Thoracic aorta (tissue), 2 donors: Measurements from ENCODE around the gene SGIP1. TPM values are rescaled to one million over a fixed set of nuclear protein-coding genes. Genes with fewer than 3 reads are reported as not detected.

Experiments
- ATAC-seq: fragments of 150-250 bp; one replicate; pipeline ENCODE4 v1.8.0; 2017; ENCODE audit warnings: low read depth; ENCODE audit not compliant: insufficient number of reproducible peaks, low FRiP score
- DNase-seq: peaks from one replicate; pipeline ENCODE4 v3.0.0-alpha.2; 2020; ENCODE audit warnings: low spot score
- H3K27ac ChIP-seq, 2 donors: fragments of 200-600 bp; sonication (generic); 1 replicate in 1 of 2; 2 replicates in 1 of 2; pipeline ENCODE4 v1.5.1; 2016; ENCODE audit warnings: mild to moderate bottlenecking in 2 of 2, moderate library complexity in 2 of 2
- H3K27me3 ChIP-seq: fragments of 200-600 bp; sonication (generic); replicated peaks from 2 replicates; pipeline ENCODE4 v1.6.0; 2016; ENCODE audit warnings: mild to moderate bottlenecking; ENCODE audit not compliant: insufficient read depth
- H3K36me3 ChIP-seq: fragments of 200-600 bp; sonication (generic); one replicate; pipeline ENCODE4 v1.5.1; 2016
- H3K4me1 ChIP-seq, 2 donors: fragments of 200-600 bp; sonication (generic); 1 replicate in 1 of 2; 2 replicates in 1 of 2; pipeline versions ENCODE4 v1.5.1 to v1.6.0; 2016; ENCODE audit warnings: low read depth in 2 of 2, mild to moderate bottlenecking in 1 of 2; ENCODE audit not compliant: control insufficient read depth in 1 of 2
- H3K4me3 ChIP-seq: fragments of 200-600 bp; sonication (generic); 2 replicates; pipeline ENCODE4 v1.5.1; 2016; ENCODE audit warnings: mild to moderate bottlenecking
- H3K9me3 ChIP-seq: fragments of 200-600 bp; sonication (generic); 2 replicates; pipeline ENCODE4 v1.5.1; 2016
- CTCF ChIP-seq: fragments of 200-600 bp; sonication (generic); IDR thresholded peaks from one replicate; pipeline ENCODE4 v1.5.1; 2019; ENCODE audit warnings: antibody characterized with exemption
- total RNA-seq, 2 donors: library from RNA; depleted of rRNA; stranded (reverse); fragments of >200 nt; gene quantifications; one replicate each; pipeline versions ENCODE4 v1.1.0 to v1.2.3, GENCODE V29; 2016

The SGIP1 gene
- total RNA-seq, 2 donors from 2014 or later, result 47.4 to 116 TPM

- ATAC-seq, result no peak
- no peaks in the 10 kb centered on the region for H3K27me3 ChIP-seq
- no peak overlapping the region for H3K27ac ChIP-seq
- TF ChIP-seq CTCF, result no peak
- no peaks in the 10 kb centered on the region for H3K36me3 ChIP-seq
- DNase-seq, result no peak
- no peaks in the 10 kb centered on the region for H3K9me3 ChIP-seq
- H3K4me3 ChIP-seq, result no peak overlapping the region
- peaks cover 0 to 15% of the 10 kb centered on the region in 2 donors for H3K4me1 ChIP-seq
Observed at GRCh38 chr1:66492424-66492823, 41.5 kb upstream of the SGIP1 start.

- DNase-seq (no peak), ATAC-seq (no peak)
- no peaks in the 10 kb centered on the region for H3K36me3 ChIP-seq
- no peak overlapping the region for H3K4me3 ChIP-seq
- no peak for TF ChIP-seq CTCF
- no peaks in the 10 kb centered on the region for H3K27me3 ChIP-seq
- no peaks in the 10 kb centered on the region for H3K9me3 ChIP-seq
- peaks cover 0 to 15% of the 10 kb centered on the region in 2 donors for H3K4me1 ChIP-seq
- H3K27ac ChIP-seq, result no peak overlapping the region
Observed at GRCh38 chr1:66493731-66494130, 40.2 kb upstream of the SGIP1 start.

- Histone ChIP-seq H3K27me3 (no peaks in the 10 kb centered on the region), H3K9me3 (no peaks in the 10 kb centered on the region), H3K27ac (no peak overlapping the region), H3K4me3 (no peak overlapping the region), H3K36me3 (no peaks in the 10 kb centered on the region), H3K4me1 (peaks cover 0 to 15% of the 10 kb centered on the region in 2 donors)
- ATAC-seq, result no peak
- no peak for TF ChIP-seq CTCF
- no peak for DNase-seq
Observed at GRCh38 chr1:66494482-66494881, 39.5 kb upstream of the SGIP1 start.

- peaks cover 0 to 6% of the 10 kb centered on the region in 2 donors for H3K4me1 ChIP-seq
- no peak for TF ChIP-seq CTCF
- no peaks in the 10 kb centered on the region for H3K27me3 ChIP-seq
- no peaks in the 10 kb centered on the region for H3K36me3 ChIP-seq
- H3K4me3 ChIP-seq, result no peak overlapping the region
- ATAC-seq (no peak), DNase-seq (no peak)
- no peaks in the 10 kb centered on the region for H3K9me3 ChIP-seq
- H3K27ac ChIP-seq, result no peak overlapping the region
Observed at GRCh38 chr1:66495495-66495894, 38.5 kb upstream of the SGIP1 start.

- Histone ChIP-seq H3K27me3 (no peaks in the 10 kb centered on the region), H3K36me3 (no peaks in the 10 kb centered on the region), H3K27ac (no peak overlapping the region), H3K4me3 (no peak overlapping the region), H3K4me1 (no peaks in the 10 kb centered on the region), H3K9me3 (no peaks in the 10 kb centered on the region)
- TF ChIP-seq CTCF, result no peak
- ATAC-seq (no peak), DNase-seq (no peak)
Observed at GRCh38 chr1:66497910-66498309, 36.0 kb upstream of the SGIP1 start.
